ENCODE results near the gene GALNT10.
A peak's percentile ranks its signal among the peaks of the same experiment; 100 is the strongest.

The GALNT10 gene

DNA sequence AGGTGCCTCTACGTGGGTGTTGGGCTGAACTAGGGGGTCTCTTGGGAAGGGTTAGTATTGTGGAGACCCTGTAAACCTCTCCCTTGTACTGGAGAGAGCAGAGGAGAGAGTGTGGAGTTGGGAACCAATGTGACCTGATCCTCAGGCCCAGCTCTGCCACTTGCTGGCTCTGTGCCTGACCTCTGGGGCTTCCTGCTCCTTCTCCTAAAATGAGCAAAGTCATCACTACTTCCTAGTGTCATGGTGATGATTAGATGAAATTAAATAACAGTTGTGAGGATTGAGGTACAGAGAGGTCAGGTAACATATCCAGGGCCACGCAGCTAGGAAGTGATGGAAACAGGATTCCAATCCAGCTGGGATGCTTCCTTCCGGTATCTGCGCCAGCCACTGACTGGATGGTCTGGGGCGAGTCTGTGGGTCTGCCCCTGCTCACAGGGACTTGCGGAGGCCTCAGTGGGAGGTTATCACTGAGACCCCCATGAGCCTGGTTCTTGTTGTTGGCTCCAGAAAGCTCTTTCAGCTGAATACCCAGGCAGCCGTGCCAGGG, 9.2 kb downstream of the GALNT10 start:
- intact Hi-C loops (cut with DNase I), result no loop called here
- DNase-seq, result no peak

DNA sequence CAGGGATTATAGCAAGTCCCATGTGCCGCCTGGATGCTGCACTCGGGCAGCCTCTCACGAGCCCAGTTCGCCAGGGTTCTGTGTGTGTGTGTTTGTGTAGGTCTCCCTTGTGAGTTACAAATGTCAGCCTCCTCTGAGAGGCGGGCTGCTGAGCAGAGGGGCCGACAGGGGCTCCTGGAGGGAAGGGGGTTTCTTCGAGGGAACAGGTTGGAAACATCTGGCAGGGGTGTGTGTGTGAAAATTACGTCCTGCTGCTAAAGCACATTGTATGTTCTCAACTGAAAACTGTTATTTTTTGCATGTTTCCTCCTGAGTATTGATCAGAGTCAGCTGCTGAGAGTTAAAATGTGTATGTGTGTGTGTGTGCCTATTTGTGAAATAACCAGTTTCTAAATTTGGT, 9.7 kb downstream of the GALNT10 start:
- no peak for DNase-seq
- intact Hi-C loops (cut with DNase I), result no loop called here

DNA sequence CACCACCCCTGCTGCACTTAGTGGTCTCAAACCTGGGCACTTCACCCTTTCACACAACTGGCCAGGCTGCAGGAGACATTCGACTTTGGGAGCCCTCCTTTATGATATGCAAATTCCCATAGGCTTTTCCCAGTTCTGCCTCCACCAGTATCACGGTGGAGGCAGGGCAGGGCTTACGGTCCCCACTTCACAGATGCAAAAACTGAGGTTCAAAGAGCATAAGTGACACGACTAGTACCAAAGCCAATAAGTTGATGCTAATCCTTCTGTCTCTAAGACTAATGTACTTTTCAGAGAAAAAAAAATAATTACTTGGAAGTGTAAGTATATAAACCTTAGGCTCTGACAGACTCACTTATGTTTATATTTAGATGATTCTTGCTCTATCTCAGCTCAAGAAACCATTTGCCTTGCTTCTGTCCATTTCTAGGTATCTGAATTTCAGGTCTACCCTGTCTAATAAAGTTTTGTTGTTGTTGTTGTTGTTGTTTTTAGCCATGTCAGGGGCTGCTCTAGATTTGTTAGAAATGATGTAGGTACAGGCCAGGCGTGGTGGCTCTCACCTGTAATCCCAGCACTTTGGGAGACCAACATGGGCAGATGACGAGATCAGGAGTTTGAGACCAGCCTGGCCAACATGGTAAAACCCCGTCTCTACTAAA, 10.7 kb downstream of the GALNT10 start:
- intact Hi-C loops (cut with DNase I), result no loop called here
- DNase-seq, result no peak

DNA sequence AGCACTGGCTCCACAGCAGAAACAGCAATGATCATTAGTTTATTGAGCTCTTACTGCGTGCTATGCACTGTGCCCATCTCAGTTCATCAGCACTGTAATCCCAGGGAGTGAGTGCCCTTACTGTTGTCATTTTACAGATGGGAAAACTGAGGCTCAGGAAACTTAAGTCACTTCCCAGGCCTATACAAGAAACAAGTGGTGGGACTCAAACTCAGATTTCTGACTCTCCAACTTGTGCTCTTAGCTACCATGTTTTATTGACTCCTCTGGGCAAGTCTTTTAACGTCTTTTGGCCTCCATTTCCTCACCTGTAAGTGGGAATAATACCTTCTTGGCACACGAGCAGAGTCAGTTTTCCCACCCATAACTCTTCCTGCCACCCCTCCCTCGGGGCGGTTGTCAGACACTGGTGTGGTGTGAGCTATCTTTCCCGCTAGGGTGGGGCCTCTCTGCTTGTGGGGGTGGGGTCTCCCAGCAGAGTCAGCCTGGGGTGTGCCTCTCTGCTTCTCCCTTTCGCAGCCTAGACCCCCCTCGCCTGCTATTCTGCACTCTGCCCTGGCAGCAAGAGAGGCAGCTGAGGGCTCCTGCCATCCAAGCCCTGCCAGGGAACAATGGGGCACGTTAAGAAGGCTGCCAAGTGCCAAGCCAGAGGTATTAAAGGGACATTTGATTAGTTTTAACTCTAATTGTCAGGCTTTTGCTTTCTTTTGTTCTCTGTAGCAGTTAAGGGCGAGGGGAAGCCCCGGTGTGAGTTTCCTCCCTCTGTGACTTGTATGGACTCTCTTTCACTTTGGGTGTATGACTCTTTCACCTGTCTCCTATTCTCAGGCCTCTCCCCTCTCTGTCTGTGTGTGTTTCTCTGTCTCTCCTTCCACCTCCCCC, 12.1 kb downstream of the GALNT10 start:
- intact Hi-C loops (cut with DNase I), result no loop called here
- peak in 9 of 42 donors; percentile 12 to 64 (median 31) for DNase-seq

DNA sequence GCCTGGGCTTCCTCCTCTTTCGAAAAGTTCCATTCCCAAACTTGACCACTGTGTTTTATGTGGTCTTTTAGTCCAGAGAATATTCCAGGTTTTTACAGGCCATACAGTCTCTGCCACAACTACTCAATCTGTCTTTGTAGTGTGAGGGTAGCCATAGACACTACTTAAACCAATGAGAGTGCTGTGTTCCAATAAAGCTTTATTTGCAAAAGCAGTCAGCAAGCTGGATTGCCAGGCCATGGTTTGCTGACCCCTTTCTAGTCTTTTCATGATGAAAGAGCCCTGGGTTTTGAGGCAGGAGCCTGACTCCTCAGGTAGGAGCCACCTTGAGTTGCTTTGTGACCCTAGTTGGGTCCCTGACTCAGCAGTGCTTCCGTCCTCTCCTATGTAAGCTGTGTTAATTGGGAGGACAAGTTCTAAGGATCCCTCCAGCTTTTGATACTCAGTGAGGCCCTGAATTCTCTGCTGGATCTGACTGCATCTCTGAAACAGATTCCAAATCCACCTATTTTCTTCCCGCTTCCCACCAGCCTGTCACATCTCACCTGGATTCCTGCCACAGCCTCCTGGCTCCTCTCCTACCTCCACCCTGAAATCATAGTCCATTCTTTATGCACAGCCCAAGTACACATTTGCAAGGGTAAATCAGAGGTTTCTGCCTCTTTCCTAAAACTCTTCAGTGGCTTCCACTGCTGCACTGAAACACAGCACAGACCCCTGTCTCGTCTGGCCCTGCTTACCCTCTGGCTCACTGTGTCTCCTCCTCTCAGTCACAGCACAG, 13.5 kb downstream of the GALNT10 start:
- intact Hi-C loops (cut with DNase I), result no loop called here
- no peak for DNase-seq

DNA sequence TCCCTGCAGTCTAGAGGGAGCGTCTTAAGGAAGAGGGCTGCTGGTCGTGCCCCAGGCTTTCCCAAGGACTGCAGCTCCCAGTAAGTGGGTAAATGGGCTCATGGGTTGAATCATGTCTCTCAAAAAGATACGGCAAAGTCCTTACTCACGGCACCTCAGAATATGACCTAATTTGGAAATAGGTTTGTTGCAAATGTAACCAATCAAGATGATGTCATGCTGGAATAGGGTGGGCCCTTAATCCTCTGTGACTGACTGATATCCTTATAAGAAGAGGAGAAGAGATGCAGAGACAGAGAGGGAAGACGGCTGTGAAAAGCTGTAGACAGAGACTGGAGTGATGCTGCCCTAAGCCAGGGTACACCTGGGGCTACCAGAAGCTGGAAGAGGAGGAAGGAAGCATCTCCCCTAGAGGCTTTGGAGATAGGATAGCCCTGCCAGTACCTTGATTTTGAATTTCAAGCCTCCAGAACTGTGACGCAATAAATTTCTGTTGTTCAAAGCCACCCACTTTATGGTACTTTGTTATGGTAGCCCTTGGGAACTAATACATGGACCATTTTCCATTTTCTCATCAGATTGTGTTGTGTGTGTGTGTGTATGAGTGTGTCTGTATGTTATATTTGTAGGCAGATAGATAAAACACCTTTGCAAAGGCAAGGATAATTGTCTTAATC, 15.0 kb downstream of the GALNT10 start:
- DNase-seq, result no peak
- intact Hi-C loops (cut with DNase I), result no loop called here

DNA sequence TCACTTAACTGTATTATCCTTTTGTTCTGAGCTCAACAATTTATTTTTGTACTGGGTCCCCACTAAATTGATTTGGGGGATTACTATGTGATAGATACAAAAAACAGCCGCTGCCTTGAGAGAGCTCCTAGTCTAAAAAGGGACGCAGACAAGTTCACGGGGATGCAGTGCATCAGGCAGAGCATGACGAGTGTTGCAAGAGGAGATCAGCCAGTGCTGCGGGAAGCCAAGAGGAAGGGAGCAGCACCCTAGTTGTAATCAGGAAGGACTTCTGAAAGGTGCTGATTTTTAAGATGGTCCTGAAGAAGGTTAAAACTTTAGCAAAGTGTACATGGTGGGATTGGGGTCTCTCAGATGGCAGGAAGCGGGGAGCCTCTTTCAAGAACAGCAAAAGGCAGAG, 15.8 kb downstream of the GALNT10 start:
- intact Hi-C loops (cut with DNase I), result no loop called here

DNA sequence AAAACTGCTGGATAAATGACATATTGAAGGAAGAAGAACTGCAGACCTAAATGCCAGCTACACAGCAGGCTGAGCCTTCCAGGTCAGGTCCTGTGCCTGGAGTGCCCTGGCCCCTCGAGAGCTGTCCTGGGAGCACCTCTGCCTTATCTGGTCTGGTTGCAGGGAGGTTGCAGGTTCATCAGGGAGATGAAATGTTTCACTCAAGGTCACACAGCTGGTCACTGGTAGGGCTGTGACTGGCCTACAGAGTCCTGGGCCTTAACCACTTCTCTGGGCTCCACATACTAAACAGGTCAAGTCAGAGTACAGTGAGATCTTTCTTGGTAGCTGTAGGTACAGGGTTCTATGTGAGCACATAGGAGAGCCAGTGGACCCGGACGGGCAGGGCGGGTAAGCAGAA, 16.7 kb downstream of the GALNT10 start:
- intact Hi-C loops (cut with DNase I), result no loop called here
- no peak for DNase-seq

More for the DNA sequence above, 15.8 kb downstream of the GALNT10 start:
- peak in 12 of 42 donors; percentile 20 to 67 (median 34) for DNase-seq

DNA sequence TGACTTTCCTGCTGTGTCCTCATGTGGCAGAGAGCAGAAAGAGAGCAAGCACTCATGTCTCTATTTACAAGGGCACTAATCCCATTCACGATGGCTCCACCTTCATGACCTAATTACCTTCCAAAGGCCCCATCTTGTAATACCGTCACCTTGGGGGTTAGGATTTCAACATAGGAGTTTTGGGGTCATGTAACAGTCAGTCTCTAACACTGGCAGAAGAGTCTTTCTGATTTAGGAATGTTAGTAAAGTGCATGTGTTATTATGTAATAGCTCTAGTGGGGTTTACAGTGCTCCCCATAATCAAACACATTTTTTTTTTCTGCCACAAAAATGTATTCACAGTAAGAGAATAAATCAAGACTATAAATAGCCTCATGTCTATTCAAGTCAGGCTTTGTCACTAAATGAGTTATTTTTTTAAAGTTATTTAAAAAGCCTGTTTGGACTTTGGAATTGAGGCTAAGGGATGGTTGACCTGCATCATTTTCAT, 19.1 kb downstream of the GALNT10 start:
- DNase-seq, result no peak
- intact Hi-C loops (cut with DNase I), result no loop called here

DNA sequence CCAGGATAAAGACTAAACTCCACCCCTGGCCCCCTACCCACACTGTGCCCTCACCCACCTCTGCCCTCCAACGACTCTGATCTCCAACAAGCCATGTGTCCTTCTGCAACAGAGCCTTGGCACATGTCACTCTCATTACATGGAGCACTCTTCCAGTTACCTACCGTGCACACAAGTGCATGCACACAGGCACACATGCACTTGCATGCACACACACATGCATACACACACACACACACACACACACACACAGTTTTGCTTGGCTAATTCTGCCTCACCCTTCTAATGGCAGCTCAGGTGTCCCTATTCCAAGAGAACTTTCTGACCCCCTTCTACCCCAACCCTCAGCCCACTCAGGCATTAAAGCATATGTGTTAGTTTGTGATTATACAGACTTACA, 19.6 kb downstream of the GALNT10 start:
- intact Hi-C loops (cut with DNase I), result no loop called here

DNA sequence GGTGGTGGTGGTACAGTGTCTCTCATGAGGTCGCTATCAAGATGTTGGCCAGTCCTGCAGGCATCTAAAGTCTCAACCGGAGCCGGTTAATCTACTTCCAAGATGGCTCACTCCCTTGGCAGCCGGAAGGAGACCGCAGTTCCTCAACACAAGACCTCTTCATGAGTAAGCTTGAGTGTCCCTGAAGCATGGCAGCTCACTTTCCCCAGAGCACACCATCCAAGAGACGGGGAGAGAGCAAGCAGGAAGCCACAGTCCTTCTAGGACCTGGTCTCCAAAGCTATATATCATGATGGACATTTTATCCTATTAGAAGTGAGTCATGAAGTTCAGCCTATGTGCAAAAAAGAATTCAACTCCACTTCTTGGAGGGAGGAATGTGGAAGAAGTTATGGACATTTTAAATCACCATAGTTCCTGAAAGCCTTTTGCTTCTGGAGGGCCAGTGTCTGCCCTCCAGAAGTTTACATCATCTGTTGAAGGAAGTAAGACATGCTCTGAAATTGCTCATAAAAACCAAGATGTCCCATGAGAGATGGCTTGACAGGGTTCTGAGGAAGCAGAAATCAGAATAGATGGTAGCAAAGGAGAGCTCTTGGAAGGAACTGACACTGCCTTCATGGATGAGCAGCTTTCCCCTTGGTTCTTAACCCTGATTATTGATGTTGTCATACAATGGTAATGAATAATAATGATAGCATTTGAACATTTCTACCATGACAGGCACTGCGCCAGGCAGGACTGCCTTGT, 21.3 kb downstream of the GALNT10 start:
- DNase-seq, result no peak
- intact Hi-C loops (cut with DNase I), result no loop called here

More for the DNA sequence above, 19.6 kb downstream of the GALNT10 start:
- no peak for DNase-seq

DNA sequence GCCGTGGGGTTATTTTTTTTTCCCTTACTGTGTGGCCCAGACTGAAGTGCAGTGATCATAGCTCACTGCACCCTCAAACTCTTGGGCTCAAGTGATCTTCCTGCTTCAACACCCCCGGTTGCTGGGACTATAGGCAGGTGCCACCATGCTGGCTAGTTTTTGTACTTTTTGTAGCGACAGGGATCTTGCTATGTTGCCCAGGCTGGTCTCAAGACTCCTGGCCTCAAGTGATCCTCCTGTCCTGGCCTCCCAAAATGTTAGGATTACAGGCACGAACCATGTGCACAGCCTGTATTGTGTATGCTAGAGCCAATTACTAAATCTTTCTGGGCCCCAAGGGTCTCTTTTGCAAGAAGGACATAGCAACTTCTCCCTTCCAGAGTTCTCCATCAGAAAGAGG, 23.1 kb downstream of the GALNT10 start:
- DNase-seq, result no peak
- intact Hi-C loops (cut with DNase I), result no loop called here

DNA sequence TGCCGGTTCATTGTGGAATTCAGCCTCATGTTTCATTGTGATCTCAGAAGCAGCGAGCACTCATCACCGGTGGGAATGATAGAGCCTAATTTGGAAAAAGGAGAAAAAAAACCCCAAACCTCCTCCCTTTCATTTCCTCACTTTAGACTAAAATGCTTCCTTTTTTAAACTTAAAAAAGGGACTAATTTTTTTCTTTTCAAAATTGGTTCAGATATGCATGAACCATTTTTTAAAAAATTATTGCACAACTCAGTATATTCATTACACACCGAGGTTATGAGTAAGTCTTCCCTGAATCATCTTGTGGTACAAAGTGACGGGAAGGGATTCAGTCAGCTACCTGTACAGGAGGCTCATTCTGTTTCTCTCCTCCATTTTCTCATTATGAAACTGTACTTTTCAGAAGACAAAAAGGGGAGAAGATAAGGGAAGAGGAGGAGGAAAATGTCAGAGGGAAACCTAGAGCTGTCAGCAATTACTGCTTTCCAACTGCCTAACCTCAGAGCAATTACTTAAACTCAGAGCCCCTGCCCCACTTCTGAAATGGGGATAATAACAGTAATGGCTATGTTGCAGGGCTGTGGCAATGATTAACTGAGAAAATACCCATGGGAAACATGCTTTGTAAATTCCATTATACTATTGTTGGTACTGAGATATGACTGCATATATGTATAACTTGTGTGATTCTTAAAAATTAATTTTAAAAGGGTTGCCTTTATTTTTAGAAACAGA, 24.0 kb downstream of the GALNT10 start:
- peak in 6 of 42 donors; percentile 21 to 59 (median 32) for DNase-seq
- intact Hi-C loops (cut with DNase I), result no loop called here

DNA sequence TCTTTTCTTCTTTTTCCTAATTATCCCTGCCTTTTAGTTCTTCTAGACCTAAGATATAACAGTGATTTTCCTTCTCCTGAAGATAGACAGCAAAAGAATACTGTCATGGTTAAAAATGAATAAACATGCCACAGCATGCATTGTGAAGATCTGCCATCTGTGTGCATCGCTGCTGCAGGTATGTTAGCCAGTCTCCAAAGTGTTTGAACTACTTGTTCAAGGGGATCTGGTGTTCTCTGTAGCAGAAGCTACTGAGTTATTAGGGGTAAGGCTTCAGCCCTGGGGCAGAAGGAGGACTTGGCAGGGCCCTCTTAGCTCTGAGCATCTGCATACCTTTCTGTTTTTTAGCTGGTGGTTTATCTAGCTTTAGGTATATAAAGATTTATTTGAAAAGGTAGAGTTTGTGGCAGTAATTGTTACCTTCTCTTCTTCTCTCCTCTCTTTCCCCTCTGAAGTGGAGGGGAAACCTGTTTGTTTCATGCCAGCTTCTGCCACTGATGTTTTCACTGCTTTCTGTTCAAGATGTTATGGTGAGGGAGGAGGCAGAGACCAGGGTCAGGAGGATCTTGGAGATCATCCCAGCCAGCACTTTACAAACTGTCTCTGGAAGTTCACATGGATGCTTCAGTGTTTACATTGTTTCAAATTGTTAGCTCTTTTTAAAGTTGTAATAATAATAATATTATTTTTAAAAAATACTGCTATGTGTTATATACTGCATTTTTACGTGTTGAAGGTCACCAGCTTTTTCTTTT, 25.2 kb downstream of the GALNT10 start:
- intact Hi-C loops (cut with DNase I), result no loop called here
- DNase-seq, result no peak

DNA sequence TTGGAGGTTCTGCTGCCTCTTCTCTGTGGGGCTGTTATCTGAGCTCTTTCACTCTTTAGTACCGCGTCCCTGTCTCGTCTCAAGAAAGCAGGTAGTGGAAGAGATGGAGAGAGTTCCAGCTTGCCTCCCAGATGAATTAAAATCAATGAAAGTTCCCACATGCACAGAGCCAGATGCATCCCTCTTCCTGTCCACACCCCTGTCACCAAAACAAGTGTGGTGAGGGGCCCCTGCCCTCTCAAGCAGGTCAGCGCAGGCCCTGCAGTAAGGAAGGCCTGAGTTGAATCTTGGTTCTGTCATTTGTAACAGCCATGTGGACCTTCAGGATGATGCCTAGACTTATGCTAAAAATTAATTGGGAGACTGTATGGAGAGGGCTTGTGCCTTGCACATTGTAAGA, 26.9 kb downstream of the GALNT10 start:
- intact Hi-C loops (cut with DNase I), result no loop called here
- DNase-seq, result no peak

DNA sequence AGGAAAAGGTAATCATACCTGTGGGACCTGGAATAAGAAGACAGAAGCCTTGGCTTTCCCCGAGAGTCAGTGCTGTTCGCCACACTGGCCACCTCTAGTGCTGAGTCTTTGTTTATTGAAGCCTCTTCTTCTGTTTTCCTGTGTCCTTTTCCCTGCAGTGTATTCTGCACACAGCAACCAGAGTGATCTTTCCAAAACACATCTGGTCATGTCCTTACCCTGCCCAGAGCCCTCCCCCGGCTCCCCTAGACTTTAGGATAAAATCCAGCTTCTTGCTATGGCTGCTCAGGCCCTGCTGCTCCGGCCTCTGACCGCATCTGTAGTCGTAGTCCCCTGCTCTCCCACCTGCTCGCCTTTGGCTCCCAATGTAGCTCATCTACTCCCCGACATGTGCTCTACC, 28.3 kb downstream of the GALNT10 start:
- no peak for DNase-seq
- intact Hi-C loops (cut with DNase I), result no loop called here

DNA sequence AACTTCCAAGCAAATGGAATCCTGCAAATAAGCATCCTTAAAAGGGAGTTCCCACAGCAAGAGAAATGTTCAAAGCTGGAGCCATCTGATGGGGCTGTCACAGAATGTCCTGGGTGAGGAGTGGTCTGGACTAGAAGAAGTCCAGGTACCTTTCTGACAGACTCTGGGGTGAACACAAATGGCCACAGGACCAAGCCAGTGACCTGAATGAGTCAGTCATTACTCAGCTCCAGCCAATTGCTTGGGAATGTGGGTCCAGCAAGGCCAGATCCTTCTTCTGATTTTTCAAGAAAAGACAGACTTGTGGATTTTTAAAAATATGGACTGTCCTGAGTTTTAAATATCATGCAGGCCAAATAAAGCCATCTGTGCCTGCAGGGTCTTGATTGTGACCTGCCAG, 30.1 kb downstream of the GALNT10 start:
- DNase-seq, result no peak
- intact Hi-C loops (cut with DNase I), result no loop called here

Data from head of caudate nucleus (tissue), 42 donors.